SU-DHL-6 (cell line): ENCODE results near the gene FAM114A2.

ENCODE experiments used
- CTCF ChIP-seq: fragments of 200-600 bp; sonication (generic); IDR thresholded peaks from one replicate; pipeline ENCODE4 v1.5.1; 2017; ENCODE audit warnings: antibody characterized with exemption, mild to moderate bottlenecking, low read length, moderate library complexity; ENCODE audit not compliant: insufficient read depth, poor library complexity, severe bottlenecking
- EZH2phosphoT487 ChIP-seq: fragments of 200-600 bp; sonication (generic), shearing (Covaris generic); conservative IDR thresholded peaks from 2 replicates; pipeline ENCODE4 v1.6.1; 2018; ENCODE audit warnings: mild to moderate bottlenecking, antibody characterized with exemption, low read length, moderate library complexity, mixed read lengths

DNA sequence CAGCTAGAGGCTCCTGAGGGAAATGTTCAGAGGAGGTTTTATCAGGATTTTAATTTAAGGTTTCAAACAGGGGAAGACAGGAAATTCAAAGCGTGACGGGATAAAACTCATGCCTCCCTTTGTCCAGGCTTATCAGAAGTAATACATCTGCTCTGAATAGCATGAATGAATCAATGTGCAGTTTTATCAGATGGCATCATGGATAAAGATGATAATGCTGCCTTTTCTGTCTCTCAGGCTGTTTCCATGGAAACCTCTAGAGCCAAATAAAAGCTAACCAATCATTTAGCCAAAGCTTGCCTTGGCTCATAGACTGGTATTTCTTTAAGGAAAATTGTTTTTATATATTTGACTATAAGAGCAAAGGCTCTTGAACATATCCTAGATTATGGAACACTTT is 16.5 kb upstream of the FAM114A2 start:
- TF ChIP-seq CTCF: no peak
- no peak for TF ChIP-seq EZH2phosphoT487
